ENCODE data around the gene ARMH4. TPM values are rescaled to one million over a fixed set of nuclear protein-coding genes. Genes with fewer than 3 reads are reported as not detected.

Gene ARMH4
- total RNA-seq, 1 donor = 3.0 TPM

DNA sequence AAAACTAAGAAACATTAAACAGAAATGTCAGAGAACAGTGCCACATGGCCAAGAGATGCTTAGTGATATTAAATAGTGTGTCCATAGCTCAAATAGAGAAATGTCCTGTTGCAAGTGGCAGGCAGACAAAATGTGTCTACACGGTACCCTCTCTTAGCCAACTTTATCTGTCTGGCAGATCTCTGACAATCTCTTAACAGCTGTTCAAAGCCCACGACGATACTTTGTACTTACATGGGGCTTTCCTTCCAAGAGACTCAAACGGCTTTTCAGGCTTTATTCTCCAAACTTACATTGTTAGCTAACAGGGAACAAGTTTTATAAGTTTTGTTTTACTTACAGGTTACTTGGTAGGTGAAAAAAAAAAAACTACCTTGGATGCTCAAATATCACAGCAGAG, 45.6 kb downstream of the ARMH4 start:
- DNase-seq (ENCODE audit: low read depth) = no peak
- no peak overlapping the region for H3K4me3 ChIP-seq (ENCODE audit: low read depth, low read length)
- TF ChIP-seq, protein P1, sequence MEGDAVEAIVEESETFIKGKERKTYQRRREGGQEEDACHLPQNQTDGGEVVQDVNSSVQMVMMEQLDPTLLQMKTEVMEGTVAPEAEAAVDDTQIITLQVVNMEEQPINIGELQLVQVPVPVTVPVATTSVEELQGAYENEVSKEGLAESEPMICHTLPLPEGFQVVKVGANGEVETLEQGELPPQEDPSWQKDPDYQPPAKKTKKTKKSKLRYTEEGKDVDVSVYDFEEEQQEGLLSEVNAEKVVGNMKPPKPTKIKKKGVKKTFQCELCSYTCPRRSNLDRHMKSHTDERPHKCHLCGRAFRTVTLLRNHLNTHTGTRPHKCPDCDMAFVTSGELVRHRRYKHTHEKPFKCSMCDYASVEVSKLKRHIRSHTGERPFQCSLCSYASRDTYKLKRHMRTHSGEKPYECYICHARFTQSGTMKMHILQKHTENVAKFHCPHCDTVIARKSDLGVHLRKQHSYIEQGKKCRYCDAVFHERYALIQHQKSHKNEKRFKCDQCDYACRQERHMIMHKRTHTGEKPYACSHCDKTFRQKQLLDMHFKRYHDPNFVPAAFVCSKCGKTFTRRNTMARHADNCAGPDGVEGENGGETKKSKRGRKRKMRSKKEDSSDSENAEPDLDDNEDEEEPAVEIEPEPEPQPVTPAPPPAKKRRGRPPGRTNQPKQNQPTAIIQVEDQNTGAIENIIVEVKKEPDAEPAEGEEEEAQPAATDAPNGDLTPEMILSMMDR (IDR thresholded peaks at IDR 0.05; ENCODE audit: insufficient read depth, low read depth, low read length) = no peak

DNA sequence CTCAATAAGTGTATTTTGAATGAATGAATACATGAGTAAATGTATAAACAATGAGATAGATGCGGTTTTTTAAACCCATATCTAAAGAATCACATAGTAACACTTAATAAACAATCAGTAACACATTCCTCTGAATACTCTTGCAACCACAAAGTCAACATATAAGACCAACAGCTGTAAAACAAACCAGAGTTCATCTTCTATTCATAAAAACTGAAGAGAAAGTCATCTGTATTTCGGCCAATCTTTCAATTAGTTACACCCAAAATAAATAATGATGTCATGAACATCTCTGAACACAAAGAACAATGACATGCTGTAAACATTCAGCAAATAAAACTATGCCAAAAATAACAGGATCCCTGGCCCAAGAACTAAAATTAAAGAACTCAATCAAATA, 47.2 kb downstream of the ARMH4 start:
- H3K4me3 ChIP-seq (ENCODE audit: low read depth, low read length) = no peak overlapping the region
- DNase-seq (ENCODE audit: low read depth) = peak; percentile 49
- TF ChIP-seq, protein P1 (IDR thresholded peaks at IDR 0.05; ENCODE audit: insufficient read depth, low read depth, low read length) = no peak

DNA sequence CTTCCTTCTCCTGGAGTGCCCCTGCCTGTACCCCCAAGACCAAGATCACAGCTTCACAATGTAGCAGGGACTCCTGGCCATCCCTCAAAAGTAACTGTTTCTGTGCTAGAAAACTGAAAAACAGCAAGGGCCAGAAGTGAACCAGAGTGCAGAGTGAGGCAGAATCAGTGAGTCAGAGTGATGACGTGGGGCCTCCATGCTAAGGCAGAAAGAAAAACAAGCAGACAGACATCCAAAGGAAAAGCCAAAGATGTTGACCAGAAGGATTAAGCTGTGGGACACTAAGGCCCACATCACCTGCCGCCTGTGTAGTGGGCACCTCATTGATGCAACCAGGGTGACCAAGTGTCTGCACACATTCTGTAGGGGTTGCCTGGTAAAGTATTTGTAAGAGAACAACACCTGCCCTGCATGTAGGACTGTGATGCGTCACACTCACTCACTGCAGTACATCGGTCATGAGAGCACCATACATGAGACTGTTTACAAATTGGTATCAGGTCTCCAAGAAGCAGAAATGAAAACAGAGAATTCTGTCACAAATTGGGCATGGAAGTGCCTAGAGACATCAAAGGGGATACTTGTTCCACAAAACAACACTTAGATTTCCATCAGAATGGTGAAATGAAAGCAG, 51.2 kb downstream of the ARMH4 start:
- TF ChIP-seq, protein P1 (IDR thresholded peaks at IDR 0.05; ENCODE audit: insufficient read depth, low read depth, low read length) = no peak
- H3K4me3 ChIP-seq (ENCODE audit: low read depth, low read length) = no peak overlapping the region
- peak; percentile 19 for DNase-seq (ENCODE audit: low read depth)

DNA sequence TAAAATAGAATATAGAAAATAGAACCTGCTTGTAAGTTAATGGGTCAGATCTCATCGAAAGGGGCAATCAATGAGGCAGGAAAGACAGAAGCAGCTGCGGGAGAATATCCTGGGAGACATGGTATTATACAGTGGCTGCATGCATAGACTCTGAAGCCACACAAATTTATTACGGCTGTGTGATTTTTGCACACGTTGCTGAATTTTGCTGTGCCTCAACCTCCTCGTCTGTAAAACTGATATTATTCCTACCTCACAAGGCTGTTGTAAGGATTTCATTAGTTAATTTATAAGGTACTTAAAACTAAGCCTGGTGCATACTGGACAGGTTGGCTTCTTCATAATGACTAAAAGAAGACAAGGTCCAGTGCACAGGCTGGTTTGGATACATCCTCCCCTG, 52.3 kb downstream of the ARMH4 start:
- no peak overlapping the region for H3K4me3 ChIP-seq (ENCODE audit: low read depth, low read length)
- DNase-seq (ENCODE audit: low read depth) = no peak
- TF ChIP-seq, protein P1 (IDR thresholded peaks at IDR 0.05; ENCODE audit: insufficient read depth, low read depth, low read length) = no peak

DNA sequence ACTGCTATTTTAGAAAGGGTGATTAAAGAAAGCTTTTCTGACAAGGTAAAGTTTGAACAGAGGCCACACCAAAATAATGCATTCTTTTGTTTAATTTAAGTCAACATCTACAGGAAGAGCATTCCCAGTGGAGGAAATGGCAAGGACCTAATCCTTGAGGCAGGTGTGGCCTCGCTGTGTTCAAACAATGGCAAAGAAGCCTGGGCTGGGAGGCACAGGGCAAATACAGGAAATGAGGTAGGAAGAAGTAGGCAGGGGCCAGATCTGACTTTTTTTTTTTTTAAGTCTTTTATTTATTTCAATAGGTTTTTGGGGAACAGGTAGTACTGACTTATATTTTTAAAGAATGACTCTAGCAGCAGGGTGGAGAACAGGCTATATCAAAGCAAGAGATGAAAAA, 53.5 kb downstream of the ARMH4 start:
- DNase-seq (ENCODE audit: low read depth) = no peak
- TF ChIP-seq, protein P1 (IDR thresholded peaks at IDR 0.05; ENCODE audit: insufficient read depth, low read depth, low read length) = no peak
- no peak overlapping the region for H3K4me3 ChIP-seq (ENCODE audit: low read depth, low read length)

DNA sequence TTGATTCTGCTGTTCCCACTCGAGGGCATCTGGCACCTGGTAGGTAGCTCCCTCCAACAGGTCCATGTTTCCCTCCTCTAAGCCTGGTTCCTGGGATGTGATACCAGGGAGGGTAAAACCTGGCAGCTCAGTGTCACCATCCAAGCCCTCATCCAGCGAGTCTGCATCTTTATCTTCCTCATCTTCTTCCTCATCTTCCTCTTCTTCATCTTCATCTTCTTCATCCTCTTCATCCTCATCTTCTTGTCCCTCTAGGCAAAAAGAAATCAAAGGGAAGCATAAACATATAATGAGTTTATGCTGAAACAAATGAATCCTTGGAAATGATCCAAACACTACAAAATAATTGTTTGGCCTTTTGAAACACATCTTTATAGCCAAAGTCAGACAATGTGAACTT, 55.3 kb downstream of the ARMH4 start:
- no peak overlapping the region for H3K4me3 ChIP-seq (ENCODE audit: low read depth, low read length)
- no peak for DNase-seq (ENCODE audit: low read depth)
- TF ChIP-seq, protein P1 (IDR thresholded peaks at IDR 0.05; ENCODE audit: insufficient read depth, low read depth, low read length) = no peak
